Ovary (tissue), 9 donors: Measurements from ENCODE around the gene PRLR. TPM values are rescaled to one million over a fixed set of nuclear protein-coding genes. Genes with fewer than 3 reads are reported as not detected.

Experiments used
- DNase-seq, 5 donors: peaks; one replicate each; pipeline ENCODE4 v3.0.0-alpha.2; 2019 to 2020
- H3K27ac ChIP-seq, 2 donors: fragments of 200-600 bp; one replicate each; pipeline versions ENCODE4 v1.5.1 to v1.8.0; 2019 to 2022
- H3K27me3 ChIP-seq: fragments of 200-600 bp; one replicate; pipeline ENCODE4 v1.8.0; 2022
- H3K36me3 ChIP-seq: fragments of 200-600 bp; sonication (generic); one replicate; pipeline ENCODE4 v1.5.1; 2019
- H3K4me1 ChIP-seq: one replicate; pipeline ENCODE4 v1.8.1; 2013; ENCODE audit warnings: mild to moderate bottlenecking, moderate library complexity; ENCODE audit not compliant: insufficient read depth
- H3K4me3 ChIP-seq: fragments of 200-600 bp; sonication (generic); one replicate; pipeline ENCODE4 v1.5.1; 2017
- H3K9me3 ChIP-seq, 2 donors: fragments of 200-600 bp in 1 of 2; sonication (generic) in 1 of 2; one replicate each; pipeline versions ENCODE4 v1.5.1 to v1.8.1; 2013 to 2019; ENCODE audit warnings: mild to moderate bottlenecking in 1 of 2, moderate library complexity in 1 of 2
- CTCF ChIP-seq, 3 donors: fragments of 450-650 bp in 2 of 3; fragments of 200-600 bp in 1 of 3; IDR thresholded peaks; one replicate each; pipeline versions ENCODE4 v1.5.1 to v1.8.0; 2016 to 2022; ENCODE audit warnings: antibody characterized with exemption in 3 of 3, mild to moderate bottlenecking in 1 of 3
- EP300 ChIP-seq: sonication (generic); formaldehyde crosslinking; IDR thresholded peaks from one replicate; pipeline ENCODE4 v1.6.1; 2017; ENCODE audit warnings: antibody characterized with exemption
- POLR2A ChIP-seq: fragments of 450-650 bp; IDR thresholded peaks from one replicate; pipeline ENCODE4 v1.6.1; 2017; ENCODE audit warnings: antibody characterized with exemption, mild to moderate bottlenecking, moderate library complexity
- WGBS, 3 donors: extraction: QIAGEN DNeasy Blood & Tissue Kit in 1 of 3; methylation state at CpG; one replicate each; pipeline versions ENCODE4 v1.1.5 to v1.1.7; 2013 to 2017; 5-methylcytosine and 5-hydroxymethylcytosine counted together
- intact Hi-C, 4 donors: fragments of 100-400 bp; cut with DNase I; formaldehyde crosslinking; loops; one replicate each; pipeline versions ENCODE4 v1.11.0 to v1.15.1; 2022 to 2023
- polyA plus RNA-seq, 2 donors: library from polyadenylated mRNA; stranded (reverse); fragments of 200-250 nt in 1 of 2; fragments of 350-450 nt in 1 of 2; fragmentation: Illumina TruSeq in 1 of 2; extraction: RNeasy Lipid Tissue Mini Kit (QIAGEN cat#74804) in 1 of 2; gene quantifications; one replicate each; pipeline ENCODE4 v1.2.3, GENCODE V29; 2013 to 2014
- total RNA-seq, 7 donors: library from RNA; depleted of rRNA in 2 of 7; stranded (reverse); fragments of >200 nt in 2 of 7; fragmentation: NEBNext Ultra II Directional in 3 of 7; extraction: Animal tissue kit (Norgen Biotek cat#: 25700) in 3 of 7; gene quantifications; one replicate each; pipeline versions ENCODE4 v1.1.0 to v1.2.4, GENCODE V29; 2016 to 2023
- donor health status: DM: no; HTN: no; CAD: no; lungs with moderate emphysema.
- donor health status: DM: no; HTN: no; CAD: no.
- donor health status: Bipolar disorder and iron deficiency.
- donor health status: DM: yes; HTN: yes; CAD: no.
- donor health status: DM: no; HTN: no; CAD: no.
- donor health status: DM: yes; HTN: yes; CAD: no.

Gene PRLR
- total and polyA plus RNA-seq, 9 donors: 1.8 to 24.5 (median 8.1) TPM

- no peak overlapping the region for H3K4me3 ChIP-seq
- H3K36me3 ChIP-seq: no peaks in the 10 kb centered on the region
- 84 to 86% (median 86%) methylated on average over 5 of the region's 5 CpGs for WGBS, 3 donors
- intact Hi-C loops: no loop called here
- no peak for TF ChIP-seq EP300
- no peak for TF ChIP-seq POLR2A
- TF ChIP-seq CTCF (IDR thresholded peaks at IDR 0.05): no peak
- H3K27me3 ChIP-seq: no peaks in the 10 kb centered on the region
- no peak for DNase-seq
- H3K27ac ChIP-seq: no peak overlapping the region
- H3K9me3 ChIP-seq: no peaks in the 10 kb centered on the region
- peaks cover 9% of the 10 kb centered on the region for H3K4me1 ChIP-seq
These were observed 57.8 kb downstream of the PRLR start for GRCh38 chr5:35172533-35172932.

GRCh38 chr5:35171991-35172390 is 58.3 kb downstream of the PRLR start:
- TF ChIP-seq POLR2A (no peak), CTCF (IDR thresholded peaks at IDR 0.05) (no peak), EP300 (no peak)
- DNase-seq: no peak
- H3K27ac ChIP-seq: no peak overlapping the region
- no peak overlapping the region for H3K4me3 ChIP-seq
- H3K9me3 ChIP-seq: no peaks in the 10 kb centered on the region
- no peaks in the 10 kb centered on the region for H3K27me3 ChIP-seq
- 88 to 90% (median 89%) methylated on average over 4 of the region's 4 CpGs for WGBS, 3 donors
- peaks cover 9% of the 10 kb centered on the region for H3K4me1 ChIP-seq
- H3K36me3 ChIP-seq: no peaks in the 10 kb centered on the region
- intact Hi-C loops: no loop called here

- no peaks in the 10 kb centered on the region for H3K36me3 ChIP-seq
- H3K9me3 ChIP-seq: no peaks in the 10 kb centered on the region
- H3K4me1 ChIP-seq: peaks cover 9% of the 10 kb centered on the region
- TF ChIP-seq EP300: no peak
- H3K27ac ChIP-seq: no peak overlapping the region
- no peak overlapping the region for H3K4me3 ChIP-seq
- no peak for DNase-seq
- intact Hi-C loops: no loop called here
- no peaks in the 10 kb centered on the region for H3K27me3 ChIP-seq
These were observed 59.2 kb downstream of the PRLR start for GRCh38 chr5:35171078-35171477.

GRCh38 chr5:35166043-35166442 is 64.2 kb downstream of the PRLR start:
- Histone ChIP-seq H3K4me3 (no peak overlapping the region), H3K36me3 (no peaks in the 10 kb centered on the region), H3K9me3 (no peaks in the 10 kb centered on the region), H3K4me1 (peaks cover 11% of the 10 kb centered on the region), H3K27me3 (no peaks in the 10 kb centered on the region), H3K27ac (no peak overlapping the region)
- WGBS, 3 donors: 95 to 98% (median 95%) methylated on average over 1 of the region's 1 CpG
- intact Hi-C loops: no loop called here
- TF ChIP-seq CTCF (IDR thresholded peaks at IDR 0.05) (no peak), EP300 (no peak), POLR2A (no peak)
- DNase-seq: no peak

GRCh38 chr5:35164860-35165542 is 65.3 kb downstream of the PRLR start:
- peaks cover 11% of the 10 kb centered on the region for H3K4me1 ChIP-seq
- no peak for DNase-seq
- no peaks in the 10 kb centered on the region for H3K36me3 ChIP-seq
- no peaks in the 10 kb centered on the region for H3K9me3 ChIP-seq
- no peak overlapping the region for H3K27ac ChIP-seq
- no peak for TF ChIP-seq CTCF (IDR thresholded peaks at IDR 0.05)
- TF ChIP-seq EP300: no peak
- TF ChIP-seq POLR2A: no peak
- intact Hi-C loops: loop anchor here in 1 of 4 donors (5.0 kb wide), 1 partner anchor 378 kb away; no protein-coding TSS in a partner anchor
- no peak overlapping the region for H3K4me3 ChIP-seq
- 91 to 94% (median 94%) methylated on average over 4 of the region's 4 CpGs for WGBS, 3 donors
- H3K27me3 ChIP-seq: no peaks in the 10 kb centered on the region
